GM18502 (cell line): ENCODE results near the gene RAB14.
"Not testable (repeated sequence)": the region's sequence is repeated elsewhere in the genome, so short reads cannot be mapped to it uniquely, and the experiment has no call there.

Source experiments
- ATAC-seq: cut with Tn5 transposase; IDR thresholded peaks from one replicate; pipeline ENCODE4 v1.9.1; 2021; ENCODE audit warnings: mild to moderate bottlenecking; ENCODE audit not compliant: unreplicated experiment, poor library complexity

The RAB14 gene

GRCh38 chr9:121192959-121193640 is 8.6 kb downstream of the RAB14 start:
- no peak for ATAC-seq

- ATAC-seq = no peak
These were observed 9.2 kb downstream of the RAB14 start for GRCh38 chr9:121192518-121192917.

GRCh38 chr9:121191235-121191634 is 10.4 kb downstream of the RAB14 start:
- ATAC-seq = no peak

GRCh38 chr9:121189660-121190059 is 12.0 kb downstream of the RAB14 start:
- no peak for ATAC-seq

- ATAC-seq = no peak
These were observed 12.7 kb downstream of the RAB14 start for GRCh38 chr9:121189006-121189405.

- no peak for ATAC-seq
These were observed 13.9 kb downstream of the RAB14 start for GRCh38 chr9:121187636-121188305.

GRCh38 chr9:121185774-121186403 is 15.8 kb downstream of the RAB14 start:
- no peak for ATAC-seq

GRCh38 chr9:121185178-121185745 is 16.4 kb downstream of the RAB14 start:
- no peak for ATAC-seq

GRCh38 chr9:121184463-121184862 is 17.2 kb downstream of the RAB14 start:
- no peak for ATAC-seq

GRCh38 chr9:121183666-121184423 is 17.8 kb downstream of the RAB14 start:
- no peak for ATAC-seq

- ATAC-seq = no peak
These were observed 18.7 kb downstream of the RAB14 start for GRCh38 chr9:121182989-121183388.

GRCh38 chr9:121182101-121182836 is 19.4 kb downstream of the RAB14 start:
- no peak for ATAC-seq

GRCh38 chr9:121179930-121180681 is 21.6 kb downstream of the RAB14 start:
- ATAC-seq = no peak

- ATAC-seq = not testable (repeated sequence)
These were observed 22.3 kb downstream of the RAB14 start for GRCh38 chr9:121179373-121179721.

- ATAC-seq = no peak
These were observed 22.8 kb downstream of the RAB14 start for GRCh38 chr9:121178676-121179372.

GRCh38 chr9:121173501-121173900 is 28.2 kb downstream of the RAB14 start:
- ATAC-seq = no peak

GRCh38 chr9:121172726-121173487 is 28.8 kb downstream of the RAB14 start:
- no peak for ATAC-seq

GRCh38 chr9:121171236-121171635 is 30.4 kb downstream of the RAB14 start:
- ATAC-seq = no peak
